ENCODE measurements around the gene SEC61B.

Gene SEC61B
- total RNA-seq: 34.3 to 176 (median 55.3) reads per million in 9 experiments

DNA sequence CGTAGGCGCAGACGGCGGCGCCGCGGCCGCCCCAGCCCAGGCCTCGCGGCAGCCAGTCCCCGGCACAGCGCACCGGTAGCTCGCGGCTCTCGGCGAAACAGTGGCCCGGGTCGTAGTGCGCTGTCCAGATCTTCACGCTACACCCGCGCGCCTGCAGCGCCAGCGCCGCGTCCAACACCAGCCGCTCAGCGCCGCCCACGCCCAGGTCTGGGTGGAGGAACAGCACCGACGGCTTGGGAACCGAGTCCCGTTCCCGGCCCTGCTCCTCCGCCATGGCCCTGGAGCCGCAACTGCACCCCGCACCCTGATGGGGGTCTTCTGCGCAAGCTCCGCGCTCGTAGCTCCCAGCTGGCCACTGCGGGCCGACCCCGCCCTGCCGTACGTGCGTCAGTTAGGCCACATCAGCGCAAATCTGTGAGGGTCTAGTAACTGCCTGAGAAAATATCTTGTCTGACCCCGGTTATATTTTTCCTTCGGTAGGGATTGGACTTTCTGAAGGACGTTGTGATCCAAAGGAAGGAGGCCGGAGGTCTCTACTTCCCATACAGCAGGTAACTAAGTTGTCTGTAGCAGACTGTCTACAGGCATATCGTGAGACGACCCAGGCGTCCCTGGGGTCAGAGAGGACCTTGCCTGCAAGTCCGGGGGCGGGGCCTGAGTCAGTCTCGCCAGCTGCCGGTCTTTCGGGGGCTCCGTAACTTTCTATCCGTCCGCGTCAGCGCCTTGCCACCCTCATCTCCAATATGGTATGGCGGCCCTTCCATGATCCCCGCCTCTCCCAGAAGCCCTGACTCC, at the start of gene SEC61B, which contains the start of gene ALG2:
TSS of gene SEC61B (plus strand) at position 662 of the 795 bp plus-strand sequence. CDS start at position 744, 82 bp downstream.
TSS of gene ALG2 (minus strand) at position 322 of the 795 bp plus-strand sequence. CDS start at position 274, 48 bp downstream.
- ATAC-seq (replicated peaks) (peak; percentile 88), DNase-seq (peak; percentile 93 to 95 (median 94))
- Mint-ChIP-seq H3K9me3 (no peaks in the 10 kb centered on the region), H3K4me3 (peak within 1 kb of the TSS; percentile 98 to 99), H3K27me3 (no peaks in the 10 kb centered on the region), H3K27ac (peak within 1 kb of the TSS; percentile 100), H3K36me3 (ENCODE audit: insufficient read depth) (peaks cover 42% of the 10 kb centered on the region), H3K4me1 (ENCODE audit: low read depth in 2 of 2) (peaks cover 57 to 78% of the 10 kb centered on the region in 2 donors)

DNA sequence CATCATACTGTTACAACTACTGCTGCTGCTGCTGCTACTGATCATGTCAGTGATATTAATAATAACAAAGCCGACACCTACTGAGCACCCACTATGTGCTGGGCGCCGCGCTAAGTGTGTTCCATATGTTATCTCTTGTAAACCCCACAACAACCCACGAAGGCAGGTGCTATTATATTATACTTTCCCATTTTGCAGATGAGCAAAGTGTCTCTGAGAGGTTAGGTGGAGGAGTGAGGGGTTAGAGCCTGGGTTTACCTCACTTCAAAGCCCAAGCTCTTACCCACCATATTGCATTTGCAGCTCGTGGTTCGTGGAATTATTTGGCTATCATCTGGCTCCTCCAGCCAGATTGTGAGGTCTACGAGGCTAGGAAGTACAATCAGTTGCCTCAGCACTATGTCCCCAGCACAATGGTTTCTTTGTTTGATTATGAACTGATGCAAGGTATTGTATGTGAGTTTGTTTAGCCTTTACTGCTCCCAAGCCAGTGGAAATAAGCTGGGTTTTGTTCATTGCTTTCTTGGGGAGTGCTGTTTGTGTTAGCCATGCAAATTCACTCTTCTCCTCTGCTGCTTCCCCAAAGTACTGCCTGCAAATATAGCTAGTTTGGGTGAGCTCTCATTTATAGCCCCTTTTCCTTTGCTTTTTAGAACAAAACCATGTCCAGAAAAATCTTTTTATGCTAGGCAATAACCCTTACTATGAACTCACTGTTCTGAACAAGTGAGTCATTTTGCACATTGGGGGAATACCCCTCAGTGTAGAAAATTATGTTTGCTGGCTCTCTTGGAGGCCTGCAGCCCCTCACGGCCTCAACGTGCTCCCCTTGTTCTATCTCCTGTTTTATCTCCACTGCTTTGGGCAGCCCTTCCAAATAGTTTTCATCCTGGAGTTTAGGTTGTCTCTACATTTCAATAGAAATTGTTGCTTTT, 48.2 kb upstream of the SEC61B start:
- H3K4me3 Mint-ChIP-seq: no peak overlapping the region
- no peaks in the 10 kb centered on the region for H3K4me1 Mint-ChIP-seq (ENCODE audit: low read depth in 2 of 2)
- ATAC-seq (replicated peaks) (no peak), DNase-seq (no peak)
- H3K27ac Mint-ChIP-seq: no peak overlapping the region
- no peaks in the 10 kb centered on the region for H3K36me3 Mint-ChIP-seq (ENCODE audit: insufficient read depth)
- H3K9me3 Mint-ChIP-seq: no peaks in the 10 kb centered on the region
- H3K27me3 Mint-ChIP-seq: peaks cover 7 to 33% of the 10 kb centered on the region in 2 donors

DNA sequence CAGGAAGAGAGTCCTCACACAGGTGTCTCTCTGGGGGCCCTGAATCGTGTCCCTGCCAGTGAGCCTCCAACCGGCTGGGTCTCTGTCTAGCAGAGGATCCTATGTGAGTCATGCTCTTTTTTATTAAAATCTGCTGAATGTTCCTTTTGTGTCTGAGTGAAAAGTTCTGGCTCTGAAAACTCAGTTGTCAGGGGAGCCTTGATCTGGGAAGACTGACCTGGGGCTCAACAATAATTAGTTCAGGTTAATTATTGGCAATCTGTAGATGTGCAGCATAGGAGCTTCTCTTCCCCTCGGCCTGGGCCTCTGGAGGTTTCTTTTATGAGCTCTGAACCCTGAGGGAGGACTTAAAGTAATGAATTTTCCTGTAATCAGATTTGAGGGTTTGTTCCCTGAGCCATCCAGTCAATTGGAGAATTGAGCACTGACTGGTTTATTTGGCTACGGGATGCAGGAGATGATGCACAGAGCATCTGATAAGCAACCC, 45.5 kb upstream of the SEC61B start:
- Mint-ChIP-seq H3K4me3 (no peak overlapping the region), H3K36me3 (ENCODE audit: insufficient read depth) (no peaks in the 10 kb centered on the region), H3K9me3 (no peaks in the 10 kb centered on the region), H3K27me3 (peaks cover 7 to 15% of the 10 kb centered on the region in 2 donors), H3K27ac (no peak overlapping the region), H3K4me1 (ENCODE audit: low read depth in 2 of 2) (peaks cover 2% of the 10 kb centered on the region in 2 donors)
- ATAC-seq (replicated peaks) (no peak), DNase-seq (no peak)

DNA sequence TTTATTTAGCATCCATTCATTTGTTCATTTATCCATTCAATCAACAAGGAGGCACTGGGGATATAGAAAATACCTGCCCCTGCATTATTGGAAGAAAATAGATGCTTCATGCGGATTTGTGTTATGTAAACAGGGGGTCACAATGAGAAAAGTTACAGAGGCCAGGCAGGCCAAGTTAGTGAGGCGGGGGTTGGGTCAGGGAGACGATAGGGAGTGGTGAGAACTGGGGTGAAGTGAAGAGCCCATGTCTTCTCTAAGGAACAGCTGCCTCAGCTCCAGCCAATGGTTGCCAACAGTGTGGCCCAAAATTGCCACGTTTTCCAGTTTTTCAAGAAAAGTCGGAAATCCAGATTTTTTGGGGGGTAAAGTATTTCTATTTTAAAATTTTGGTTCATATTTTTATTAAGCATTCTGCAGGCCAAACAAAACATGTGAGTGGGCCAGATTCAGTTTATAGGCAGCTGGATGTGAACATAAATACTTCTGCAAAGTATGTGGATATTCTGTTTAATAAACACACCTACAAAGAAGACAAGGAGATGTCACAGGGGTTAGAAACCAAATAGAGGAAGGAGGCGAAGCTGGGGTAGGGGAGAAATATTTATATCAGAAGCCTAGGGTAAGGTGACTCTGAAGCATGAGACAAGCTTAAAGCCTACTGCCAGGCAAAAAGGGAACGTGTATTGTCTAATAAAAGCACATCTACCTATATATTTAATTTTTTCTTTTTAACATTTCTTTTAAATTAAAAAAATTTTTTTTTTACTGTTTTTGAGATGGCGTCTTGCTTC, 44.3 kb upstream of the SEC61B start:
- Mint-ChIP-seq H3K4me3 (no peak overlapping the region), H3K4me1 (ENCODE audit: low read depth in 2 of 2) (peaks cover 5 to 6% of the 10 kb centered on the region in 2 donors), H3K27me3 (peaks cover 0 to 6% of the 10 kb centered on the region in 2 donors), H3K27ac (no peak overlapping the region), H3K36me3 (ENCODE audit: insufficient read depth) (no peaks in the 10 kb centered on the region), H3K9me3 (no peaks in the 10 kb centered on the region)
- DNase-seq (no peak), ATAC-seq (replicated peaks) (no peak)

DNA sequence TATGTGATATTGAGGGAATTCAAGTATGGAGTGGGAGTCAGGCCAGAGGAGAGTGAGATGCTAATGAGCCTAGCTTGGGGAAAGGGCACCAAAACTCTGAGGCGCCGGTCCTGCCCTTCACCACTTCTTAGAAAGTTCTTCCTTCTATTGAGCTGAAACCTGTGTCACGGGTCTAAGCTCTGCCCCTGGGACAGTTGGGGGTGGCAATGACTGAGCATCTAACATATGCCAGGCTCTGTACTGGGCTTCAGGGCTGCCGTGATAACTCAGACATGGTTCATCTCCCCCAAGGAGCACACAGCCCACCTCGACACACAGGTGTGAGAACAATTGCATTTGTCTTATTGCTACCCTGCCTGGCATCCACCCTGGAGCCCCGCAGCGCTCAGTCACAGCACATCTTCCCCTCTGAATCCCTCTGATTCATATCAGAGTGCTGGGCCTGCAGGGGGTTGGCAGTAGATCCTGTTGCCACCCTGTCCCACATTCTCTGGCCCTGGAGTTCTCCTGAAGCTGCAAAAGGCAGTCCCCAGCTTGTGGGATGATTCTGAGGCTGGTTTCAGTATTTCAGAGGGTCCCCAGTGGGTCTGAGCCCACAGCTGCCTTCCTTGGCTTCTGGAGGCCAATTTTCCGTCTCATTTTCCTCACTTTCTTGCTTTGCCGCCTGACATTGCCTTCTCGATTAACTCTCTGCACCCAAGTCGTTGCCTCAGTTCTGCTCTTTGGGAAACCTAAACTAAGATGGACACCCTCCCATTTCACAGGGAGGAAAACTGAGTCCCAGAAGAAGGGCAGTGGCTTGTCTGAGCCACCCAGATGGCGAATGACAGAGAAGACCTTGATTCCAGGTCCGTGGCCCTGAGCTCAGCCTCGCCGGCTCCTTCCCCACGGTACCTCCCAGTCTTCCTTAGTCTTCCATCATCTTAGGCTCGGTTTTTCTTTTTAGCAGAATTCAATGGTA, 42.9 kb upstream of the SEC61B start:
- Mint-ChIP-seq H3K27ac (no peak overlapping the region), H3K4me1 (ENCODE audit: low read depth in 2 of 2) (peaks cover 8 to 9% of the 10 kb centered on the region in 2 donors), H3K9me3 (no peaks in the 10 kb centered on the region), H3K4me3 (no peak overlapping the region), H3K36me3 (ENCODE audit: insufficient read depth) (no peaks in the 10 kb centered on the region), H3K27me3 (no peaks in the 10 kb centered on the region)
- DNase-seq (no peak), ATAC-seq (replicated peaks) (no peak)

DNA sequence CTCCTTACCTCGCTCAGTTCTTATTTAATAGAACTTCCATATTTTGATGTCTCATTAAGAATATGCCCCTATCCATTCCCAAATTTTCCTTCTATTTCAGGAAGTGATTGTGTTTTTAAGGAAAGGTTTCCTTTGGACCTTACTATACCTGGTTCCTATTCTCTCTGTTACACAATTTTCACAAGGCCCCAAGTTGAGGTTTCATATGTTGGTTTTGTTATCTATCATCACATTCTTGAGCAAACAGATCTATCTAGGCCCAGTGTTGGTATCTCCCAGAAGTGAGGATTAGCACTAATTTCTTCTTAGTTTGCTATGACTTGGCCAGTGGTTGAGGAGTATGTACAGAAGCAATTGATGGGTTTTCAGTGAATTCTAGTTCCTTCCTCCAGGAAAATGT, 41.9 kb upstream of the SEC61B start:
- ATAC-seq (replicated peaks) (no peak), DNase-seq (no peak)
- H3K4me1 Mint-ChIP-seq (ENCODE audit: low read depth in 2 of 2): peaks cover 14 to 15% of the 10 kb centered on the region in 2 donors
- no peaks in the 10 kb centered on the region for H3K27me3 Mint-ChIP-seq
- H3K36me3 Mint-ChIP-seq (ENCODE audit: insufficient read depth): no peaks in the 10 kb centered on the region
- no peak overlapping the region for H3K4me3 Mint-ChIP-seq
- H3K27ac Mint-ChIP-seq: peak overlapping the region in 1 of 2 donors; percentile 51
- H3K9me3 Mint-ChIP-seq: no peaks in the 10 kb centered on the region

DNA sequence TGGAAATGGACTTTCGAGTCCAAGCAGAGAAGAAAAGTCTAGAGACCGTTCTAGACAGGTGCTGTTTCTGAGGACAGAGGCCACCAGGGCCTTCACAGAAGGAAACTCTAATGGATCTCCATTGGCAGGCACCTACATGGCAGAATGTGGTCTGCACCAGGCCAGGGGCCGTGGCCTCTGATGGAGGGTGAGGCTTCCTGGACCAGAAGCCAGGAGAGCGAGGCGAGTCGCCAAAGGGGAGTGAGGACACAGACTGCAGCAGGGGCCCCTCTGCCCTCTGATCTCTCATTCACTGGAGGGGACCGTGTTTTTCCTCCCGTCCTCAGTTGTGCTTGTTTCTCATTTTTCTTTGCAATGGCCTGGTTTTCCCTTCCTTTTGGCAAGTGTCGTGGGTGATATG, 41.4 kb upstream of the SEC61B start:
- Mint-ChIP-seq H3K27me3 (no peaks in the 10 kb centered on the region), H3K4me1 (ENCODE audit: low read depth in 2 of 2) (peaks cover 14 to 15% of the 10 kb centered on the region in 2 donors), H3K36me3 (ENCODE audit: insufficient read depth) (no peaks in the 10 kb centered on the region), H3K27ac (peak overlapping the region in 1 of 2 donors; percentile 51), H3K9me3 (no peaks in the 10 kb centered on the region), H3K4me3 (peak overlapping the region in 1 of 2 donors; percentile 12)
- ATAC-seq (replicated peaks): no peak
- no peak for DNase-seq

DNA sequence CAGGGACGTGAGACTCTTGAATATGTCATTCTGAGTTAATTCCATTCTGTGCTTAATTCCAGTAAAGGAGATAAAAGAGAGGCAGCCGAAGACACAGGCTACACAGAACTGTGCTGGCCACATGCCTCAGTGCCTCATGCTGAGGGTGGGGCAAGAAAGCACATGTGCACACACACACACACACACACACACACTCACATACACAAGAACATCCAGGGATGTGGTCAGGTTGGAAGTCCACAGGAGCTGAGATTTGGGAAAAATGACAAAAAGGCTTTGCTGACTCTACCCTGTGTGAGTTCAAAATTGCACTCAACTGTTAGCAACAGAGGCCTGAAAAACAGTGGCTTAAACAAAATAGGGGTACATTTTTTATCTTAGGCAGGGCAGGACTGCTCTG, 40.9 kb upstream of the SEC61B start:
- Mint-ChIP-seq H3K36me3 (ENCODE audit: insufficient read depth) (no peaks in the 10 kb centered on the region), H3K9me3 (no peaks in the 10 kb centered on the region), H3K27ac (no peak overlapping the region), H3K4me3 (peak overlapping the region in 1 of 2 donors; percentile 12), H3K4me1 (ENCODE audit: low read depth in 2 of 2) (peaks cover 14 to 15% of the 10 kb centered on the region in 2 donors), H3K27me3 (no peaks in the 10 kb centered on the region)
- no peak for DNase-seq
- no peak for ATAC-seq (replicated peaks)

DNA sequence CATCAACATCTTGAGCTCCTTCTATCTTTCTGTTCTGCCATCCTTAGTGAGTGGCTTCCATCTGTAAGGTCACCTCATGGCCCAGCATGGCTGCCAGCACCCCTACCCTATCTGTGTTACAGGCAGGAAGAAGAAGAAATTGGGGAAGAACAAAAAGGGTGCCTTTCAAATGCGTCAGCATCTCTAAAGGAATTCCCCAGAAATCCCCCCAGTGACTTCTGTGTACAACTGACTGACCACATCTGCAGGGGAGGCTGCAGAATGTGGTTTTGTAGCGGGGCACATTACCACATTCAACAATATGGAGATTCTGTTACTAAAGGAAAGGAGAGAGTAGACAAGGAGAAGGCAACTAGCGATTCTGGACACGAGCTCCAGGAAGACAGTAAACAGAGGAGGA, 40.5 kb upstream of the SEC61B start:
- peaks cover 14 to 15% of the 10 kb centered on the region in 2 donors for H3K4me1 Mint-ChIP-seq (ENCODE audit: low read depth in 2 of 2)
- peak; percentile 51 for ATAC-seq (replicated peaks)
- DNase-seq: no peak
- no peaks in the 10 kb centered on the region for H3K36me3 Mint-ChIP-seq (ENCODE audit: insufficient read depth)
- H3K27ac Mint-ChIP-seq: no peak overlapping the region
- H3K9me3 Mint-ChIP-seq: no peaks in the 10 kb centered on the region
- no peaks in the 10 kb centered on the region for H3K27me3 Mint-ChIP-seq
- H3K4me3 Mint-ChIP-seq: no peak overlapping the region

DNA sequence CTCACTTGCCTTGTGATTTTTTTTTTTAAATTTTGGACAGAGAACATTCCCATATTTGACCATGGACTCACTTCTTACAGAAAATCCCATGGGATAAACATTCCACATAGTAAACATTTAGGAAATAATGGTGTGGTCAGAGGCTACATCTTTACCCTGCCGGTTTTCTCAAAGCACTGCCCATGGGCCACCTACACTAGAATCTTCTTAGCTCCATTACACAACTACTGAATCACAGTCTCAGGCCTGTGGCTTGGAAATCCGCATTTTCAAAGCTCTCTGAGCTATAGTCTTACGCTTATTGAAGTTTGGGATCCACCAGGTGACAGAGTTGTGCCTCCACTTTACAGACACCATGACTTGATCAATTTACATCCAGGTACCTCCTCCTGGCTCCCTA, 39.7 kb upstream of the SEC61B start:
- Mint-ChIP-seq H3K27me3 (no peaks in the 10 kb centered on the region), H3K4me3 (no peak overlapping the region), H3K9me3 (no peaks in the 10 kb centered on the region)

DNA sequence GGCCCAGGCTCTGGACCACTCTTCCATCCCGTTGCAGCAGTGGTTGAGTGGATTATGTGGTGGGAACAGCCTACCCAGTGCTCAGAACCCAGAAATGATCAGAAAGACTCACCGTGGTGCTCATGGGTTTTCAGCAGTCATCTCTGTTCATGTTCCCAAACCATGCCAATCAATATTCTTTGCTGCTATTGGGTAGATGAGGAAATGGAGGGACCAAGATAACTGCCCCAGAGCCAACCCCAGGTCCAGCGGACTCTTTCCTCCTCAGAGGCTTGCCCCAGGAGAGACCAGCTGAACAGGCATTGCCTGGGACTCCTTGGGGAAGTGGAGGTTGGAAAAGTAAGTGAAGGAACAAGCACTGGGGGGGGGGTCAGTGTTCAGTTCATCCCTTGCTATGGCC, 38.5 kb upstream of the SEC61B start:
- H3K36me3 Mint-ChIP-seq (ENCODE audit: insufficient read depth): no peaks in the 10 kb centered on the region
- H3K27ac Mint-ChIP-seq: peak overlapping the region in 1 of 2 donors; percentile 10
- no peaks in the 10 kb centered on the region for H3K9me3 Mint-ChIP-seq
- DNase-seq (no peak), ATAC-seq (replicated peaks) (no peak)
- peaks cover 0 to 7% of the 10 kb centered on the region in 2 donors for H3K27me3 Mint-ChIP-seq
- no peak overlapping the region for H3K4me3 Mint-ChIP-seq
- H3K4me1 Mint-ChIP-seq (ENCODE audit: low read depth in 2 of 2): peaks cover 14 to 15% of the 10 kb centered on the region in 2 donors

More for the DNA sequence above, 39.7 kb upstream of the SEC61B start:
- H3K27ac Mint-ChIP-seq: no peak overlapping the region
- DNase-seq: no peak
- H3K36me3 Mint-ChIP-seq (ENCODE audit: insufficient read depth): no peaks in the 10 kb centered on the region
- peaks cover 14 to 15% of the 10 kb centered on the region in 2 donors for H3K4me1 Mint-ChIP-seq (ENCODE audit: low read depth in 2 of 2)
- ATAC-seq (replicated peaks): no peak

DNA sequence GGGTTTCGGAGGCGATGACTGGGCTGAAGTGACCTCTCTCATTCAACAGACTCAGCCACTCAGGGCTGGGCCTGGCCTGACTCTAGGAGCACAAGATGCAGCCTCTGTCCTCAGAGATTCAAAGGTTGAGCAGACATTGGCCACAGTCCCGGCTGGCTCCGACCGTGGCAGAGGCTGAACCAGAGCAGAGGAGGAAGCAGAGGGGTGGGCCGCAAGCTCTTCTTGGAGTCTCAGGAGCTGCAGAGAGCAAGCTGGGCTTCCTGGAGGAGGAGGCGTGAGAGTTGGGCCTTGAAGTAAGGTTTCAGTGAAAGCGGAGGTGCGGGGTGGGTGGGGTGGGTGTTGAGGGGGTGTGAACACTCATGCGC, 38.0 kb upstream of the SEC61B start:
- Mint-ChIP-seq H3K4me3 (peak overlapping the region; percentile 33 to 37), H3K36me3 (ENCODE audit: insufficient read depth) (no peaks in the 10 kb centered on the region), H3K4me1 (ENCODE audit: low read depth in 2 of 2) (peaks cover 14 to 15% of the 10 kb centered on the region in 2 donors), H3K27me3 (peaks cover under 1 to 12% of the 10 kb centered on the region in 2 donors), H3K9me3 (no peaks in the 10 kb centered on the region), H3K27ac (peak overlapping the region; percentile 10 to 26)
- ATAC-seq (replicated peaks) (no peak), DNase-seq (no peak)

All from effector memory CD8-positive, alpha-beta T cell (primary cell).